Neural progenitor cell (in vitro differentiated cells): ENCODE data around the gene SOBP.

Experiments used
- CTCF ChIP-seq: fragments of 200-600 bp; sonication (generic); IDR thresholded peaks from 2 replicates; pipeline ENCODE4 v1.5.1; 2017; ENCODE audit warnings: antibody characterized with exemption, mild to moderate bottlenecking
- EZH2 ChIP-seq: fragments of 200-600 bp; sonication (generic); IDR thresholded peaks from 2 replicates; pipeline ENCODE4 v1.6.1; 2017; ENCODE audit warnings: antibody characterized with exemption, mild to moderate bottlenecking, moderate library complexity

- no peak for TF ChIP-seq CTCF
- no peak for TF ChIP-seq EZH2
These were observed 157.6 kb downstream of the SOBP start for GRCh38 chr6:107647439-107647948.
